ENCODE measurements around the gene PARP14.
"Not testable (repeated sequence)": the region's sequence is repeated elsewhere in the genome, so short reads cannot be mapped to it uniquely, and the experiment has no call there.

The PARP14 gene

GRCh38 chr3:122719273-122719921 lies 38.8 kb downstream of the PARP14 start:
- no peak for FAIRE-seq

GRCh38 chr3:122725106-122725505 lies 44.5 kb downstream of the PARP14 start:
- no peak for FAIRE-seq

- FAIRE-seq: no peak
Measured at GRCh38 chr3:122727294-122727693, 46.7 kb downstream of the PARP14 start.

GRCh38 chr3:122727766-122728165 lies 47.1 kb downstream of the PARP14 start:
- FAIRE-seq: no peak

- FAIRE-seq: no peak
Measured at GRCh38 chr3:122728186-122728585, 47.5 kb downstream of the PARP14 start.

GRCh38 chr3:122728756-122729514 lies 48.3 kb downstream of the PARP14 start:
- no peak for FAIRE-seq

- no peak for FAIRE-seq
Measured at GRCh38 chr3:122730240-122730639, 49.6 kb downstream of the PARP14 start.

GRCh38 chr3:122732682-122733525 lies 52.3 kb downstream of the PARP14 start:
- FAIRE-seq: not testable (repeated sequence)

- no peak for FAIRE-seq
Measured at GRCh38 chr3:122739172-122739571, 58.5 kb downstream of the PARP14 start.

- no peak for FAIRE-seq
Measured at GRCh38 chr3:122742234-122742633, 61.6 kb downstream of the PARP14 start.

GRCh38 chr3:122743581-122744120 lies 63.0 kb downstream of the PARP14 start:
- no peak for FAIRE-seq

- no peak for FAIRE-seq
Measured at GRCh38 chr3:122745369-122746021, 64.9 kb downstream of the PARP14 start.

GRCh38 chr3:122747295-122747694 lies 66.7 kb downstream of the PARP14 start:
- FAIRE-seq: not testable (repeated sequence)

GRCh38 chr3:122748347-122748746 lies 67.7 kb downstream of the PARP14 start:
- FAIRE-seq: no peak

- no peak for FAIRE-seq
Measured at GRCh38 chr3:122754929-122755328, 74.3 kb downstream of the PARP14 start.

GRCh38 chr3:122755491-122755890 lies 74.9 kb downstream of the PARP14 start:
- FAIRE-seq: no peak

GRCh38 chr3:122758877-122759560 lies 78.4 kb downstream of the PARP14 start:
- FAIRE-seq: no peak

GRCh38 chr3:122760453-122761271 lies 80.0 kb downstream of the PARP14 start:
- no peak for FAIRE-seq

GRCh38 chr3:122766430-122766829 lies 85.8 kb downstream of the PARP14 start:
- FAIRE-seq: no peak

- no peak for FAIRE-seq
Measured at GRCh38 chr3:122767540-122768372, 87.1 kb downstream of the PARP14 start.
